ENCODE measurements around the gene MRGPRD.

The MRGPRD gene, protein sequence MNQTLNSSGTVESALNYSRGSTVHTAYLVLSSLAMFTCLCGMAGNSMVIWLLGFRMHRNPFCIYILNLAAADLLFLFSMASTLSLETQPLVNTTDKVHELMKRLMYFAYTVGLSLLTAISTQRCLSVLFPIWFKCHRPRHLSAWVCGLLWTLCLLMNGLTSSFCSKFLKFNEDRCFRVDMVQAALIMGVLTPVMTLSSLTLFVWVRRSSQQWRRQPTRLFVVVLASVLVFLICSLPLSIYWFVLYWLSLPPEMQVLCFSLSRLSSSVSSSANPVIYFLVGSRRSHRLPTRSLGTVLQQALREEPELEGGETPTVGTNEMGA

DNA sequence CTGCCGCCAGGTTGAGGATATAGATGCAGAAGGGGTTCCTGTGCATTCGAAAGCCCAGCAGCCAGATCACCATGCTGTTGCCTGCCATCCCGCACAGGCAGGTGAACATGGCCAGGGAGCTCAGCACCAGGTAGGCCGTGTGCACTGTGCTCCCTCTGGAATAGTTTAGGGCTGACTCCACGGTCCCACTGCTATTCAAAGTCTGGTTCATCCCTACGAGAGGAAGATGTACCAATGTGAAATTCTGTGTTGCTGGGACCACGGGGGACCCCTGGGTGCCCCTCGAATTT lies at the start of gene MRGPRD:
Gene MRGPRD (minus strand): TSS at position 211 of the 290 bp plus-strand sequence. CDS start 0 bp downstream, at position 211.
- DNase-seq (ENCODE audit: extremely low read depth in 1 of 2, low read depth in 1 of 2) = no peak

- no peak for DNase-seq (ENCODE audit: extremely low read depth in 1 of 2, low read depth in 1 of 2)
Observed at GRCh38 chr11:69030301-69030700, 49.5 kb upstream of the MRGPRD start.

DNA sequence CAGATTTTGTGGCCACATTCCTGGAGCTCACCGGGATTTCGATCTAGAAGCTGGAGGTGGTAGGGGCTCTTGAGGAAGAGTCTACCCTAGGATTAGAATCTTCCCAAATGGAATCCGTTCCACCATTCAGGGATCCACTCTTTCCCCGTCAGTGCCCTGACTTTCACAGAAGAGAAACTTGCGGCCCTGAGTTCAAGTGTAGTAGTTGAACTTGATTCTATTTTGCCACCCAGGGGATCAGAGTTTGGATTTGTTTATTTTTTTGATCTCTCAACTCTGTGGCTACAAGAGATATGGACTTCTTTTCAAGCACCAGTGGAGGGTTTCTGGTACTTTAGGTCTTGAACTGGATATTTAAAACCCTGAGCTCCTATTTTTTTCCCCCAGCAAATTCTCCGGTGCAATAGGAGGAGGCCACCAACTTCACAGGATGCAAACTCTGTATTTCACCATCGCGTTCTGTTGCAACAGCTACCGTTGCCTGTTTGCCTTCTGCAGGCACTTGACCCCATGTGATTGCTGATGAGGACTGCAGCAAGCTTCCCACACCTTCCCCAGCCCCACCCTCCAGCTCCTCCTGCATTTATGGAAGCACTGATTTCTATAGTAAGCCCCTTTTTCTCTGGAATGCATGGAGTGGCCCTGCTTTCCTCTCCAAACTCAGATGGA lies 47.1 kb upstream of the MRGPRD start:
- no peak for DNase-seq (ENCODE audit: extremely low read depth in 1 of 2, low read depth in 1 of 2)

- no peak for DNase-seq (ENCODE audit: extremely low read depth in 1 of 2, low read depth in 1 of 2)
Observed at GRCh38 chr11:69024509-69024908, 43.7 kb upstream of the MRGPRD start.

GRCh38 chr11:69022260-69022659 lies 41.5 kb upstream of the MRGPRD start:
- DNase-seq (ENCODE audit: extremely low read depth in 1 of 2, low read depth in 1 of 2) = no peak

DNA sequence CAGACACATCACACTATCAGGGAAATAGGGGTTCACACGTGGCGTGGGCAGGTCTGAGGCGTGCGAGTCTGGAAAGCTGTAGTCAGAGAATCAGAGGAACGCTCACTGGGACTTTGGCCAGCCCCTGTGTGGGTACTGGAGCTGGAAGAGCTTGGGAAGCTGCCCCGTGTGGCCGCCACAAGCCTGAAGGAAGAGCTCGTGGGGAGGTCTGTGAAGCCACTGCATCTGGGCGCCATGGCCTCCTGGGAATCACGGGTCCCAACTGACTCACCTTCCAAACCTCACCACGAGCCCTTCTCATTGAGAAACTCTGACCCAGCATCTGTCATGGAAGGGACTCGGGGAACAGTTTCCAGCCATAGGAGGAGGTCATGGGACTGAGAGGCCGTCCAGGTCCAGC lies 38.1 kb upstream of the MRGPRD start:
- DNase-seq (ENCODE audit: extremely low read depth in 1 of 2, low read depth in 1 of 2) = no peak

- DNase-seq (ENCODE audit: extremely low read depth in 1 of 2, low read depth in 1 of 2) = no peak
Observed at GRCh38 chr11:69017951-69018350, 37.2 kb upstream of the MRGPRD start.

DNA sequence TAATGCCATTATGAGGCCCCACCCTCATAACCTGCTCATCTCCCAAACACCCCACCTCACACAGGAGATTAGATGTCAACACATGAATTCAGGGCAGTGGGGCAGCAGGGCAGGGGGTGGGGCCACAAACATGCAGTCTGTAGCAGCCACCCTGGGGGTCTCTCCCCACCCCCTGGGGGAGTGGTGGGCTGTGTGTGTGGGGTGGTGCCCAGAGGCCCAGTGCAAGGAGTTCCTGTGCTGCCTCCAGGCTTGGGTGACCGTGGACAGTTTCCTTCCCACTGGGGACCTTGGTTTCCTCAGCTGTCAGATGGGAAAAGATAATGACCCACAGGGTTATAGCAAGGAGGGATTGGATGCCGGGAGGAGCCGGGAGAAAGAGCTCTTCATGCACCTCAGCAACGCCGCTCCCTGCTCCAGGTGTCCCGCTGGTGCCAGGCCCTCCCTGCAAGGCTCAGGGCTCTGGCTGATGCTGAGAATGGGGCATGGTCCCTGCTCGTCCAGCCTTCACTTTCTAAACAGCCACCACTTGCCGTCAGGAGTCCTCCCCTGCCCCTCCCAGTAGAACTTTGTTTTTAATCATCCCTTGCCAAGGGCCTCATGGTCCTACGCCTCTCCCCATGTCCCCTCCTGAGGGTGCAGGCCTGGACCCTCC lies 34.2 kb upstream of the MRGPRD start:
- DNase-seq (ENCODE audit: extremely low read depth in 1 of 2, low read depth in 1 of 2) = no peak

GRCh38 chr11:69014084-69014851 lies 33.5 kb upstream of the MRGPRD start:
- no peak for DNase-seq (ENCODE audit: extremely low read depth in 1 of 2, low read depth in 1 of 2)

- DNase-seq (ENCODE audit: extremely low read depth in 1 of 2, low read depth in 1 of 2) = no peak
Observed at GRCh38 chr11:69013009-69013951, 32.5 kb upstream of the MRGPRD start, which contains the start of gene MRGPRF. Gene MRGPRF, minus strand, starts transcription at chr11:69013246. Its CDS starts 3,345 bp downstream, at chr11:69009901.

- DNase-seq (ENCODE audit: extremely low read depth in 1 of 2, low read depth in 1 of 2) = no peak
Observed at GRCh38 chr11:69012092-69013008, 31.6 kb upstream of the MRGPRD start.

DNA sequence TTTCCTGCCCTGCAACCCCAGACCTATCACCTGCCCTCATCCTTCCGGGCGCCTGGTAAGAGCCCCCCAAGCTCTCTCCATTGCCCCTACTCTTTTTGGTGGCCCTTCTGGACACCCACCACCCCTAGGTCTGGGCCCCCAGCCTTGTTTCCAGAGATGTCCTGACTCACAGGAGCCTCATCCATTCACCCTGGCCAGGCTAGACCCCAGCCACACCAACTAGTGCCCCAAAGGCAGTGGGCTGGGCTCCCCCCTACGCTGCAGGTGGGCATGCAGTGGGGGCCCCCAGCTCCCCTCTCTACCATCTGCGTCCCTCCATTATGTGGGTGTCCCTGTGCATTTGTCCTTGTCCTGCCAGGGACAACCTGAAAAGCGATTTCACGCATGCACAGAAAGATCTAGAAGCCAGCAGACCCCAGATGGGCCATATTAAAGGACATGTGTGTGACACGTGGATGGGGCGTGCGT lies 30.9 kb upstream of the MRGPRD start:
- no peak for DNase-seq (ENCODE audit: extremely low read depth in 1 of 2, low read depth in 1 of 2)

DNA sequence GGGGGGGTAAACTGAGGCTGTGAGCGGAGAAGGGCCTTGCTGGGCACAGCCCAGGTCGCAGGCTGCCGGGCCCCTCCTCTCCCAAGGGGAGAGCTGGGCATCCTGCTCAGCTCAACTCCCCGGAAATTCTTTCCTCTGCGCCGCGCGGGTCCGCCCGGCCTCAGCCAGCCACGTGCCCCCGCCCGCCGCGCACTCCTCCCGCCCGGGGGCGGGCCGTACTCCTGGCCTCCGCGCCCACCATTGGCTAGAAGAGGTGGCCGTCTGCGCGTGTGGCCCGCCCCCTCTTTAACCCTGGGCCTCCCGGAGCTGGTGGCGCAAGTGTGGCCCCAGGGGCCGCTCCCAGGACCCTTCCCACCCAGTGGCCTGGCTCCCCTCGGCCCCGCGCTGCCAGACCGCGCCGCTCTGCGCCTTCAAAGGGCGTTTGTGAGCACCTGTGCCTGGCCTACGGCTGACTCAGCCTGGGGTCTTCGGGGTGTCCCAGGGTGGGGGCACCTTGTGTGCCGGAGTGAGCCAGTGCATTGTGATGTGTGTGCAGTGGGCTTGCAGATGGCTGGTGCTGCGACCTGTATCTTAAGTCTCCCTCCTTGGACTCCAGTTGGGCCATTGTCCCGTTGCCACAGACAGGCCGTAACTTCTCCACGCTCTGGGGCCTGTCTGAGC lies 30.3 kb upstream of the MRGPRD start:
- DNase-seq (ENCODE audit: extremely low read depth in 1 of 2, low read depth in 1 of 2) = no peak

GRCh38 chr11:69010361-69010891 lies 29.6 kb upstream of the MRGPRD start:
- no peak for DNase-seq (ENCODE audit: extremely low read depth in 1 of 2, low read depth in 1 of 2)

GRCh38 chr11:69009441-69010211 lies 28.8 kb upstream of the MRGPRD start:
- no peak for DNase-seq (ENCODE audit: extremely low read depth in 1 of 2, low read depth in 1 of 2)

GRCh38 chr11:69008737-69009440 lies 28.1 kb upstream of the MRGPRD start:
- DNase-seq (ENCODE audit: extremely low read depth in 1 of 2, low read depth in 1 of 2) = no peak

- no peak for DNase-seq (ENCODE audit: extremely low read depth in 1 of 2, low read depth in 1 of 2)
Observed at GRCh38 chr11:69007975-69008381, 27.2 kb upstream of the MRGPRD start.
